Amniotic stem cell (primary cell): ENCODE data around the gene CNBP.
A peak's percentile ranks its signal among the peaks of the same experiment; 100 is the strongest.
"Not testable (repeated sequence)": the region's sequence is repeated elsewhere in the genome, so short reads cannot be mapped to it uniquely, and the experiment has no call there.

Source experiments
- DNase-seq: peaks from one replicate; lab custom pipeline; 2025; lab: John Stamatoyannopoulos, UW

The CNBP gene

GRCh38 chr3:129183569-129184395, at the start of gene CNBP:
Gene CNBP, minus strand, starts transcription at chr3:129183896. Its CDS starts 12,139 bp downstream, at chr3:129171757.
- peak; percentile 78 for DNase-seq

DNA sequence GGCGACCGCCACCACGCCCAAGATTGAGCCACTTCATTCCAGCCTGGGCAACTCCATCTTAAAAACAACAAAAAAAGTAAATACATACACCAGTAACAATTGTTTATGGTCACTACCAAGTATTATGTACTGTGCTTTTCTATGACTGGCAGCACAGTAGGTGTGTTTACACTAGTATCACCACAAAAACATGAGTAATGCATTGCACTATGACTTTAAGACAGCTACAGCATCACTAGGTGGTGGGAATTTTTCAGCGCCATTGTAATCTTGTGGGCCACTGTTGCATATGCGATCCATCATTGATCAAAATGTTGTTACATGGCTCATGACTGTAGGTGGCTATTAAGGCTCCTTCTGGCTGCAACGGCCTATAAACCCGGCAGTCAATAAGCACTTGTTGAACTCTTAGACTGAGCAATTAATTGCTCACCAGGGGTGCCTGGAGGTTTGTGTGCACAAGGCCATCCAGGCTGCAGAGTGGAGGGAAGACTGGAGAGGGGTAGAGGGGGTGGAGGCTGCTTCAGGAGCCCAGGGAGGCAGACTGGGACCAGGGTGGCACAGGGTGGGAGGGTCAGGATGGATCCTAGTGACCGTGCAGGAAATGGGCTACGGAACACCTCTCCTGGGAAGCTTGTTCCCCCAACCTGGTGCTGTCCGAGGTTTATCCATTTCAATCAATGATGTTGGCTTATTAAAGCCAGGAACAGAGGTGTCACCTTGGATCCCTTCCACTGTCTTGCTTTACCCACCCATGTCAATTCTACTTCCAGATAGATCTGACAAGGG, 47.8 kb upstream of the CNBP start:
- DNase-seq: no peak

GRCh38 chr3:129230311-129231019, 46.8 kb upstream of the CNBP start:
- peak; percentile 66 for DNase-seq

DNA sequence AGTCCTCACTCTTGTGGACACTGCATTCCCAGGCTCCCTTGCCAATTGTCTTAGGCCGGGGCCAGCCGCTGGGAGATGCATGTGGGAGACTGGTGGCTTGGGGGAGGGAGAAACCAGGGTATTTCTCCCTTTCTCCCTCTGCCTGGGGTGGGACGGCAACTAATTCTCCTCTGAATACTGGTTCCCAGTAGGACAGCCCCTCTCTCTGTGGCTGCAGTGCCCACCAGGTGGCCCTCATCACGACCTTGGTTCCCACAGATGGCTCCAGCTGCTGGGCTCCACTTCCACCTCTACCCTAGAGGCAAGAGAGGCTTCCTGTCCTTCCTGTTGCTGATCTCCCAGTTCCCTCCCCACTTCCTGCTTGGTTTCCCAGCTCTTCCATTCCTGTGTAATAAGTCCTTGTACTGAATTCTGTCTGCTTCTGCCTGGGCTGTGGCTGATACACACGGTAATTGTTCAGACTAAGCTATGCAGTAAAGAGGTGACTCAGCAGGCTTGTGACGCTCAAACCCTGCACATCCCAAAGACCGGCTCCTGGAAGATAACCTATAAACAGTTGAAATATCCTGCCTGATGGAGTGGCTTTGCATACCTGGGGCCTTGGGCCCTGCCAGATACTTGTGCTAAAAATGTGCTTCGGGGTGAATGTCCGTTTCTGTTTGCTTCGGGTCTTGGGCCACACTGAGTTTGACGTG, 45.3 kb upstream of the CNBP start:
- peak; percentile 40 for DNase-seq

- peak; percentile 71 for DNase-seq
Observed at GRCh38 chr3:129226374-129226773, 42.7 kb upstream of the CNBP start.

GRCh38 chr3:129224984-129225393, 41.3 kb upstream of the CNBP start:
- peak; percentile 54 for DNase-seq

GRCh38 chr3:129224387-129224786, 40.7 kb upstream of the CNBP start:
- DNase-seq: not testable (repeated sequence)

- no peak for DNase-seq
Observed at GRCh38 chr3:129218742-129219141, 35.0 kb upstream of the CNBP start.

- DNase-seq: no peak
Observed at GRCh38 chr3:129213238-129213637, 29.5 kb upstream of the CNBP start.

DNA sequence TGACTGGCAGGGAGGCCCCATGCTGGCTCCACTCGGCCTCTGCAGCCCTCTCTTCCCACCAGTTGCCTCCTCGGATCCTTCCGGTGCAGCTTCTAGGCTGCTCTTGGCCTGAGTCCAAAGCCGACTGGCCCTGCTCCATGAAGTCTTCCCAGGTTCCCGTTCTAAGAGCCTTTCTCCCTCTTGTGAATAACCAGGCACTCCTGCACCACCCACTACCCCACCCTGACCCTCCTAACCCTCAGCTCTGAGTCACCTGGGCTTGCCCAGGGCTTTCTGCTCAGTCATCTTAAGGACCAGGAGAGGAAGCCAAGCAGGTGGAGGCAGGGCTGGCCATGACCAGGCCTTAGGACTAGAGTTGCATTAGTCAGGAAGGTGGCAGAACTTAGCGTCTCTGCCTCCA, 28.1 kb upstream of the CNBP start:
- DNase-seq: peak; percentile 9

DNA sequence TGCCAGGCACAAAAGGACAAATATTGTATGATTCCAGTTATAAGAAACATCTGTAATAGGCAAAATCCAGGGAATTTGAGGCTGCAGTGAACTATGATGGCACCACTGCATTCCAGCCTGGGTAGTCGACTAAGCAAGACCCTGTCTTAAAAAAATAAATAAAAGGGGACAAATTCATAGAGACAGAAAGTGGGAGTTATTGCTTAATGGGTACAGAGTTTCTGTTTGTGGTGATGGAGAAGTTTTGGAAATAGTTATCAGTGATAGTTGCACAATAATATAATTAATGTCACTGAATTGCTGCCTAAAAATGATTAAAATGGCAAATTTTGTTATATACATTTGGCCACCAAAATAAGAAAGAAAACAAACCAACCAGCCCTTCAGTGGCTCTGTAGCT, 27.6 kb upstream of the CNBP start:
- no peak for DNase-seq

GRCh38 chr3:129207479-129207878, 23.8 kb upstream of the CNBP start:
- no peak for DNase-seq

DNA sequence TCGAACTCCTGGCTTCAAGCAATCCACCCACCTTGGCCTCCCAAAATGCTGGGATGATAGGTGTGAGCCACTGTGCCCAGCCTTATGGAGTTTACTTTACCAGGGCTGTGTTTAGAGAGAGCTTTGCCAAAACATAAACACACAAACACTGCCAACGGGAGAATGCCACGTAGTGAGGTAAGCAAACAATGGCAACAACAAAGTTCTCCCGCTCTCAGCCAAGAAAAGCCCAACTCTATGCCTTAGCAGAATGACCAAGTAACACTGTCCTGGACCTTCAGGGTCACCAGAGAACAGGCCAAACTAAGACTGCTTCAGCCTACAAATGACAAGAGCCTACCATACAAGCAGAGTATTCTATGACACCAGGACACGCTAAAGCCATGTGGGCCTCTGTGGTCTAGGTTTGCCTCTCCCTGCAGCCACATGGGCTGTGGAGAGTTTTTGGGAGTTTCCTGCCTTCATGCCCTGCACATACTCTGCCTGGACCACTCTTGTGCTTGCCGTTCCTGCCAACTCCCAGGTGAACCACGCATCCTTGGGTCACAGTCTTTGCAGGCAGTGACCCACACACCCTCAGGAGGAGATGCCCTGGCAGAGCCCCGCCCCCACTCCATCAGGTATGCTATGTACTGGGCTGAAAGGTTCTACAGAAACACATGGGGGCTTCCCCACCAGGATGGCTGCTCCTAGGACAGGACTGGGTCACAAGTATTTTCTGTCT, 21.6 kb upstream of the CNBP start:
- no peak for DNase-seq

GRCh38 chr3:129204473-129204872, 20.8 kb upstream of the CNBP start:
- DNase-seq: no peak

GRCh38 chr3:129199366-129199765, 15.7 kb upstream of the CNBP start:
- DNase-seq: no peak

GRCh38 chr3:129197321-129197720, 13.6 kb upstream of the CNBP start:
- no peak for DNase-seq

GRCh38 chr3:129196601-129197000, 12.9 kb upstream of the CNBP start:
- no peak for DNase-seq

- peak; percentile 76 for DNase-seq
Observed at GRCh38 chr3:129195731-129196256, 12.1 kb upstream of the CNBP start.

GRCh38 chr3:129189793-129190192, 6.1 kb upstream of the CNBP start:
- not testable (repeated sequence) for DNase-seq

DNA sequence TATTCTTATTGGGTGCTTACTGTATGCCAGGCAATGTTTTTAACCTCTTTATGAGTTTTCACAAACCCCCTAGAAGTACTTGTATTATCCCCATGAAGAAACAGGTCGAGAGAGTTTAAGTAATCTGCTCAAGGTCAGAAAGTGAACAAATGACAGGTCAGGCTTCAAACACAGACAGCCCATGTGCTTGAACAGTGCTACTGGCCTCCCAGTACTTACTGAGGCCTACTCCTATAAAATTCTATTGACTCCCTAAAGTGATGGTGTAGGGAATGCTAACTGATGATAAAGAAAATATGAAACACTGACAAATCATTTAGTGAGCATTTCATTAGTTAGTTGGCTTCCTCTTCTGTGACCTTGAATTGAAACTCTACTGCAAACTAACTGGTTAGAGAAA, 4.2 kb upstream of the CNBP start:
- DNase-seq: no peak

DNA sequence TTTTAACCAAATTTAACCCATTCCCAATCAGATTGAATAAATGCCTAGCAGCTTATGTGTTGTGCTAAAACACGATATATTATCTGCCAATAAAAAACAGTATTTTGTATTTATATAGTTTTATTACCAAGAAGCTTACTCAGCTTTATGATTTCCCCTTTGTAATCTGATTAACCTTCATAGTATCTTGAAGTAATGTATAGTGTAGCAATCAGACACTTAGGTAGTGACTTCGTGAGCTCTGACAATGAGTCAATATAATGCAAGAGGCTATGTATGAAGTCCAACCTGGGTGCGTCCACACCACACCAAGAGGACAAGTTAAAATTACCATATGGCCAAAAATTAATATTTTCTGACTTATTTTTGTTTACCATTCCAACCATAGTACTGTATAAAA, 2.1 kb upstream of the CNBP start:
- DNase-seq: no peak
